HAP-1 (cell line): Measurements from ENCODE around the gene CEP250.

ENCODE experiments used
- DNase-seq, 2 experiments: peaks; one replicate each; pipeline ENCODE4 v3.0.0-alpha.2; 2016 to 2020; ENCODE audit warnings: low spot score in 2 of 2
- H3K27me3 ChIP-seq: fragments of 250-450 bp; sonication (Bioruptor Pico); 2 replicates; pipeline ENCODE4 v1.5.1; 2020; ENCODE audit warnings: low read depth, mild to moderate bottlenecking, moderate library complexity
- H3K36me3 ChIP-seq: fragments of 250-450 bp; sonication (Bioruptor Pico); replicated peaks from 2 replicates; pipeline ENCODE4 v1.5.1; 2020; ENCODE audit warnings: mild to moderate bottlenecking
- H3K4me1 ChIP-seq: fragments of 250-450 bp; sonication (Bioruptor Pico); 2 replicates; pipeline ENCODE4 v1.5.1; 2020; ENCODE audit warnings: mild to moderate bottlenecking
- H3K4me3 ChIP-seq: fragments of 250-450 bp; sonication (Bioruptor Pico); 2 replicates; pipeline ENCODE4 v1.5.1; 2020; ENCODE audit warnings: mild to moderate bottlenecking, moderate library complexity
- H3K9me3 ChIP-seq: fragments of 250-450 bp; sonication (Bioruptor Pico); 2 replicates; pipeline ENCODE4 v1.5.1; 2020; ENCODE audit warnings: mild to moderate bottlenecking, moderate library complexity
- in situ Hi-C: fragments of 300-500 bp; cut with MboI; formaldehyde crosslinking; loops from 3 replicates; pipeline ENCODE4 v1.14.3; 2020; ENCODE audit warnings: low sequenced_read_pairs, inconsistent platforms, mixed read lengths

Gene CEP250

GRCh38 chr20:35463455-35464300 lies 8.3 kb downstream of the CEP250 start:
- H3K36me3 ChIP-seq: peaks cover 68% of the 10 kb centered on the region
- peak; percentile 66 to 80 for DNase-seq
- H3K4me1 ChIP-seq: no peaks in the 10 kb centered on the region
- no peaks in the 10 kb centered on the region for H3K9me3 ChIP-seq
- H3K4me3 ChIP-seq: no peak overlapping the region
- no peaks in the 10 kb centered on the region for H3K27me3 ChIP-seq
- in situ Hi-C loops: no loop called here

GRCh38 chr20:35465976-35466375 lies 10.6 kb downstream of the CEP250 start:
- Histone ChIP-seq H3K9me3 (no peaks in the 10 kb centered on the region), H3K36me3 (peaks cover 73% of the 10 kb centered on the region), H3K4me3 (no peak overlapping the region), H3K4me1 (no peaks in the 10 kb centered on the region), H3K27me3 (no peaks in the 10 kb centered on the region)
- no peak for DNase-seq
- in situ Hi-C loops: no loop called here

- no peak overlapping the region for H3K4me3 ChIP-seq
- H3K9me3 ChIP-seq: no peaks in the 10 kb centered on the region
- H3K4me1 ChIP-seq: no peaks in the 10 kb centered on the region
- H3K27me3 ChIP-seq: no peaks in the 10 kb centered on the region
- no peak for DNase-seq
- in situ Hi-C loops: no loop called here
- peaks cover 76% of the 10 kb centered on the region for H3K36me3 ChIP-seq
These were observed 11.5 kb downstream of the CEP250 start for GRCh38 chr20:35466856-35467255.

- Histone ChIP-seq H3K4me3 (no peak overlapping the region), H3K9me3 (no peaks in the 10 kb centered on the region), H3K36me3 (peaks cover 76% of the 10 kb centered on the region), H3K27me3 (no peaks in the 10 kb centered on the region), H3K4me1 (no peaks in the 10 kb centered on the region)
- in situ Hi-C loops: no loop called here
- DNase-seq: no peak
These were observed 12.2 kb downstream of the CEP250 start for GRCh38 chr20:35467339-35468224.

GRCh38 chr20:35468671-35469334 lies 13.4 kb downstream of the CEP250 start:
- Histone ChIP-seq H3K9me3 (no peaks in the 10 kb centered on the region), H3K36me3 (peaks cover 79% of the 10 kb centered on the region), H3K27me3 (no peaks in the 10 kb centered on the region), H3K4me1 (no peaks in the 10 kb centered on the region), H3K4me3 (no peak overlapping the region)
- no peak for DNase-seq
- in situ Hi-C loops: no loop called here

- in situ Hi-C loops: no loop called here
- no peak for DNase-seq
- Histone ChIP-seq H3K27me3 (no peaks in the 10 kb centered on the region), H3K36me3 (peaks cover 79% of the 10 kb centered on the region), H3K4me3 (no peak overlapping the region), H3K4me1 (no peaks in the 10 kb centered on the region), H3K9me3 (no peaks in the 10 kb centered on the region)
These were observed 16.8 kb downstream of the CEP250 start for GRCh38 chr20:35472209-35472608.

GRCh38 chr20:35473684-35474083 lies 18.3 kb downstream of the CEP250 start:
- DNase-seq: no peak
- in situ Hi-C loops: no loop called here
- Histone ChIP-seq H3K4me3 (no peak overlapping the region), H3K4me1 (no peaks in the 10 kb centered on the region), H3K36me3 (peaks cover 84% of the 10 kb centered on the region), H3K9me3 (no peaks in the 10 kb centered on the region), H3K27me3 (no peaks in the 10 kb centered on the region)

- H3K4me3 ChIP-seq: no peak overlapping the region
- peaks cover 87% of the 10 kb centered on the region for H3K36me3 ChIP-seq
- no peak for DNase-seq
- in situ Hi-C loops: no loop called here
- H3K4me1 ChIP-seq: no peaks in the 10 kb centered on the region
- no peaks in the 10 kb centered on the region for H3K9me3 ChIP-seq
- no peaks in the 10 kb centered on the region for H3K27me3 ChIP-seq
These were observed 19.0 kb downstream of the CEP250 start for GRCh38 chr20:35474303-35474871.

GRCh38 chr20:35476288-35476687 lies 20.9 kb downstream of the CEP250 start:
- no peaks in the 10 kb centered on the region for H3K27me3 ChIP-seq
- no peak for DNase-seq
- no peaks in the 10 kb centered on the region for H3K4me1 ChIP-seq
- no peak overlapping the region for H3K4me3 ChIP-seq
- peaks cover 83% of the 10 kb centered on the region for H3K36me3 ChIP-seq
- no peaks in the 10 kb centered on the region for H3K9me3 ChIP-seq
- in situ Hi-C loops: no loop called here

GRCh38 chr20:35478804-35479472 lies 23.5 kb downstream of the CEP250 start:
- Histone ChIP-seq H3K4me3 (no peak overlapping the region), H3K36me3 (peaks cover 66% of the 10 kb centered on the region), H3K27me3 (no peaks in the 10 kb centered on the region), H3K4me1 (no peaks in the 10 kb centered on the region), H3K9me3 (no peaks in the 10 kb centered on the region)
- in situ Hi-C loops: no loop called here
- peak in 1 of 2 experiments; percentile 22 for DNase-seq

- Histone ChIP-seq H3K27me3 (no peaks in the 10 kb centered on the region), H3K36me3 (peaks cover 65% of the 10 kb centered on the region), H3K9me3 (no peaks in the 10 kb centered on the region), H3K4me3 (no peak overlapping the region), H3K4me1 (no peaks in the 10 kb centered on the region)
- no peak for DNase-seq
- in situ Hi-C loops: no loop called here
These were observed 24.4 kb downstream of the CEP250 start for GRCh38 chr20:35479798-35480197.

- no peak for DNase-seq
- peaks cover 47% of the 10 kb centered on the region for H3K36me3 ChIP-seq
- H3K9me3 ChIP-seq: no peaks in the 10 kb centered on the region
- H3K4me3 ChIP-seq: no peak overlapping the region
- H3K27me3 ChIP-seq: no peaks in the 10 kb centered on the region
- in situ Hi-C loops: no loop called here
- H3K4me1 ChIP-seq: no peaks in the 10 kb centered on the region
These were observed 32.1 kb downstream of the CEP250 start for GRCh38 chr20:35487479-35487878.

- DNase-seq: no peak
- H3K36me3 ChIP-seq: peaks cover 50% of the 10 kb centered on the region
- no peaks in the 10 kb centered on the region for H3K9me3 ChIP-seq
- in situ Hi-C loops: no loop called here
- H3K4me1 ChIP-seq: no peaks in the 10 kb centered on the region
- no peak overlapping the region for H3K4me3 ChIP-seq
- no peaks in the 10 kb centered on the region for H3K27me3 ChIP-seq
These were observed 34.3 kb downstream of the CEP250 start for GRCh38 chr20:35489717-35490116.
